ENCODE results near the gene CREB5.

Gene CREB5

DNA sequence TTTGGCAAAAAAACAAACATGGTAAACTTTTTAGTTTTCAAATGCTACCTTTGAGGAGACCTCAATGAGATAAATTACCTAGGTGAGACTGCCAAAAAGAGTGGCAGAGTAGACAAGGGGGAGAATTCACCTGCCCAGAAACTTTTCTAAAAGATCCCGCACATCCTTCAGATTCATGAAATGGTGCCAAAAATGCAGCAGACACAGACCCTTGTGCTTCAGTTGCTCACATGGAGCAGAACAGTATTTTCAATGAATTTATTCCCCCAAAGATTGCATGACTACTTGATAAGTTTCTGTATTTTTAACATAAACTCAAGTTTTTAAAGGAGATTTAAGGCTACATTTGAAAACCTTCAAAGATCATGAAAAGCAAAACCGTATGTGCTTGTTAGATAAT, 275.9 kb downstream of the CREB5 start:
- DNase-seq: no peak

DNA sequence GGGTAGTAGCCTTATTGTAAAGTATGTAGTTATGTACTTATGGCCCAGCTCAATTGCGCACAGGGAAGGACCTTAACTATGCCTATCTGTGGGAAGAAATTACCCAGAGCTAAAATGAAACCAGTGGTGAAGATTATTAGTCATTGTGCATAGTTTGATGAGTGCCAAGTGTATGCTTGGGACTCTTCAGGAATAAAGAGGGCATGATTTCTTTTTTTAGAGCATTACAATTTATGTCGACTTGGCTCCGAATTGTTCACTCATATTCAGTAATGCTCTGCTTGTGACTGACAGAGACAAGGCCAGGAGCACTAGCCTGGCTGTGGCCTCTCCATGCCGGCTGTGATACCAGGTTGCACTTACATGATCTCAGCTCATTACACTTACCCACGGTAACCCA, 276.3 kb downstream of the CREB5 start:
- DNase-seq: peak; percentile 71

DNA sequence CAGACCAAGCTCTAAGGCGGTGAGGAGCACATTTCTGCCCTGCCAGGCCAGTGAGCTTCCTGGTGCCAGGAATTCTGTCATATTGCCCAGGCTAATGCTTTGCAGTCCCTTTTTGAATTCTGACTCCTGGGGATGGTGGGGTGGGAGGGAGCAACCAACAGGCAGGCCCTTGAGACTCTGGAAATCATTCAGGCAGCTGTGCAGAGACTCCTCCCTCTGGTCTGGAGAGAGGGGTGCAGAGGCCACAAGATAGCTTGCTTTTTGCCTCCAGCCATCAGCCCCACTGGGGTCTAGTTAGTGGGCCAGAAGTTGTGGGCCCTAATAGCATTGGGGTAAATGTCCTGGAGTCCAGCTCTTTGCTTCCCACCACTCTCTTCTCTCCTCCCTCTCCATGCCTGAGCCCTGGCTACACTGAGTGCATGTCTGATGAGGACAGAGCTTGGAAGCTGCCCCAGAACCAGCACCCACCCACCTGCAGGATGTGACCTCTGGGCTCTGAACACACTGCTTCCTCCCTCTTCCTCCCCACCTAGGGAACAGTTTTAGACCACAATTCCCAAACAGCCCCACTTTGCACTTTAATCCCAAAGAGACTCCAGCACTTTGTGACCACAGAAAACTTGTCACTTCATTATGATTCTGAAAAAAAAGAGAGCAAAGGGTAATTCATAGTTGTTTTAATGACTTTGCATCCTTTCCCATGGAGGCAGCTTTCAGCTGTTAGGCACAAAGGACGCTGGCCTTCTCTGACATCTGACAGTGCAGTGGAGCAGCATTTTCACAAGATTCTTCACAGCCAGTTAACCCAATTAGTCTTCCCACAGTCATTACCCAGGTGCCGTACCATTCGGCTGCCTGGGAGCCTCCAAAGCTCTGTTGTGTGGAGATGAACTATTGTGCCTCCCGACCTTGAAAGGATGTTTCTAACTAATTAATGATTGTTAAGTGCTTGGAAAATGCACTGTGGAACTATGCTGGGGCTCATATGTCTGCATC, 283.3 kb downstream of the CREB5 start:
- no peak for DNase-seq

DNA sequence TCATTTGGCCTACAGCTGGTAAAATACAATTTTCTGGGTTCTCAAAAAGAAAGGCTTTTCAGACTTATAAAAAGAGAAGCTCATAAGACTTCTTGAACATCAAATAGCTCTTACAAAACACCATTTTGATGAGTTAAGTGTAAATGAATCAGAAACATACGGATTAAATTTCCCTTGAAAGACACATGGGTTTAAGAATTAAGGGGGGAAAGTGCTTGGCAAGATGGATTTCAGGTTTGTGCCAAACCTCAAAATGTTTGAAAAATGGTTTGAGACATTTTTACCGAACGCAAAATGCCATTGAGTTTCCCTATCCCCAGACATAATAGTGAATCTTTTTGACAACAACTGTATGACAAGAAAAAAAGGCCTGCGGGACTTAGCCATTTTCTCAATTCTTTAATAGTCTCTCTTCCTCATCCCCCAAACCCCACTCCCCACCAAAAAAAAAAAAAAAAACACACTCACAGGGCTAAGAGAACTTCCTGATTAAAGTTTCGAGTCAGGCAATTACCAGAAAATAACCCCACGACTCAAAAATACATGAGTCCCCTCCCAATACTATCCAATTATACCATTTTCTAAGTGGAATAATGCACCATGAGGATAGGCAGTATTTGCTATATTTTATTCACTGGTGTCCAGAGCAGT, 285.7 kb downstream of the CREB5 start:
- DNase-seq: peak; percentile 74

DNA sequence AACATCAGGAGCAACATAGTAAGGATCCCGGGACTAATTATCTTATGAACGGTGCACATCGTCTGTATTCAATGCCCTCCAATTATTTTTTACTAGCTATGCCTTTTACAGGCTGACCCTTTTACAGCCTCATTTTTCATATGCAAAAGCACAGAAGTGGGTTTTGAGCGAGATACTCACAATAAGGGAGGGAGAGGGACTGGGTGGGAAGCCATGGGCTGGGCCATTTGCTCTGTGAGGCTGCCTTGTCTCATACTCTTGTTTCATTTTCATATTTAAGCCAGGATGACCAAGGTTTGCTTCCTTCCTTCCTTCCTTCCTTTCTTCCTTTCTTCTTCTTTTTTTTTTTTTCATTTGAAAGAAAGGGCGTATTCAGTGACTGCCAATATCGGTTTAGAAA, 286.5 kb downstream of the CREB5 start:
- no peak for DNase-seq

DNA sequence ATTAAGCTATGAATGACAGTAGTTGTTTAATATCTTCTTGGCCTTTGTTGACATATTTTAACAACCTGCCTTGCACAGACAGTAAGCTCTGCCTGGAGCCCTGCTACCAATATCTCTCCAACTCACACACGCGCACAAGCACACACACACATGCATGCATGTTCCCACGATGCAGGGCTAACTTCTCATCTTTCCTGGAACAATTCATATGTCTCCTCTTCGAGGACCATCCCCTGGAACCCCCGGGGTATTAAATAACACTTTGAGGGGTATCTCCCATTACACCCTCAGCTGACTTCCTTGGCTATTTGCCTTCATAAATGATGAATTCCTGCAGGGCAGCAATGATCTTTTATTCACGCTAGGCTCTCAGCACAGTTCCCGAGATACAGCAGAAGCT, 287.8 kb downstream of the CREB5 start:
- no peak for DNase-seq

DNA sequence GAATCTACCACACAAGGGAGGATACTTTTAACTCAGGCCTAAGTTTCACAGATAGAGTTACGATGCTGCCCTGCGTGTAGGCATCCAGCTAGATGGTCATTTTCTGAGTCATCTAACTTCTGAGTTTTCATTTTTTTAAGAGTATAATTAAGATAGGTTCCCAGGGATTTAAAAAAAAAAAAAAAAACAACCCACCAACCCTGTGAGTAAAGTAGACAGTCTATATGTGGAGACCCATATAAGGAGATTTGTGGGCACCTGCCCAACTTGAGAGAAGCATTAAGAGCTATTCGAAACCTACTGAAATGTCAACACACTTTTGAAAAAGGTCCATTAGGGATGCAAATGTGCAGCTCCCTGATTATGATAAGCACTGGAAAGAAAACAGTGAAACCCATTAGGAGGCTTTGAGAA, 288.5 kb downstream of the CREB5 start:
- peak; percentile 79 for DNase-seq

DNA sequence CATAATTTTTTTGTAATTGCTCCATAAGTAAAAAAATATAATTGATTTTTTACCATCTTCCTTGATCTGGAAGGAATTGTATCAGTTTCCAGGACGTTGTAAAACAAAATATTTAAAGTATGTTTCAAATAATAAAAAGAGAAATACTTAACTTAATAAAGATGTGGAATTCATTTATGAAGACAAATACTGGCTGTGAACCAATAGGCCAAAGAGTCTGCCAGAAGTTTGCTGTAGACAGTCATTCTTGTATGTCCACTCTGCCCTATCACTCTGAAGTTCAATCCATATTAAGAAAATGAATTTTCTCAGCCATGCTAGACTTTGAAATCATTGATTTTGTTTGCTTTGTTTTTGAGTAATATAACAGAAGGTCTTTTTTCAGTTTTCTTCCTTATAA, 289.4 kb downstream of the CREB5 start:
- peak; percentile 71 for DNase-seq

DNA sequence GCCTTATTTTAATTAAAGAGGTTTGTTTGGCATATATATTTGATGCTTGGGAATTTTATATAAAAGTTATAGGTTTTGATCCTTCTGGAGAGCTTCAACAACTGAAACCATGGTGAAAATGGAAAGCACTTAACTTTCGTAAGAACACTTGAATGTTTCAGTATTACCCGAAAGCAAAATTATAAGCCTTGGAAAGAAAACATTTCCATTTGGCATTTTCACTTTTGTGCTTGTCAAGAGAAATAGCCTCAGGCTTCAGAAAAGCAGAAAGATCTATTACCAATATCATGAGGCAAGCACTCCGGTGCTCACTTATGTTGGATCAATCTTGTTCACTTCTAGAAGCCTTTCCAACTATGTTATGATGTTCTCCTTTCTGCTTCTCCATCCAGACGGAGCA, 289.9 kb downstream of the CREB5 start:
- no peak for DNase-seq

DNA sequence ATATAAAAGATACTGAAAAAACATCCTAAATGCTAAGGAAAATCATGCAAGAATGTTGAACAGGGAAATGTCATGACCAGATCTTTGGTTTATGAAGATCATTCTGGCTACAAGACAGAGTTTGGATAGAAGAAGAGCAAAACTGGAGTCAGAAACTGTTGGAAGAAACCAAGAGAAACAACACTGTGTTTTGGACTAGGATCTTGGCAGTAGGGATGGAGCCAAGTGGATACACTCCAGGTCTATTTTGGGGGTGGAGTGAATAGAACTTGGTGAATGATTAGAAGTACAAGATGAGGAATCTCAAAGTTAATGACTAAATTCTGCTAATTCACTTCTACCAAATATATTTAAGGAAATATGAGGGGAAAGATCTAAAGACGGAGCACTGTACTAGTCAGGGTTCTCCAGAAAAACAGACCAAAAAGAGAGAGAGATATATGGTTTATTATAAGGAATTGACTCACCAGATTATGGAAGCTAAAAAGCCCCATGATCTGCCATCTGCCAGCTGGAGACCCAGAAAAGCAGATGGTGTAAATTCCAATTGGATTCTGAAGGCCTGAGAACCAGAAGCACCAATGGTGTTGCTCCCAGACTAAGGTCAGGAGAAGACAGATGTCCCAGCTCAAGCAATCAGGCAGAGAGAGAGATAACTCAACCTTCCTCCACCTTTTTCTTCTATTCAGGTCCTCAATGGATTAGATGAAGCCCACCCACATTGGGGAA, 290.9 kb downstream of the CREB5 start:
- no peak for DNase-seq

DNA sequence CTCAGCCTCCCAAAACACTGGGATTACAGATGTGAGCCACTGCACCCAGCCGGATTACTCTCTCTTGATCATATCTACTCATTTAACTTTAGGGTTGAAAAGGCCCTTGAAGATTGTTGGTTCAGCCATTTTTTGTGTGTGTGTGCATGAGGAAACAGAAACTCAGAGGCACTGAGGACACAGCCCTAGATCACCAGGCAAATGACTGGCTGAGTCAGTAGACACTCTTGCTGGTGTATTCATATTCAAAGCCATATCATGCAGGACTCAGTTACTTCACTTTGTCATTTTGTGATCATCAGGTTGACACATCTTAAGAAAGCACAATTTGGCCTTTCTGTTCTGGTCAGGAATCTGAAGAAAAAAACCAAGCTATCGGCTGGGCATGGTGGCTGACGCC, 292.4 kb downstream of the CREB5 start:
- DNase-seq: no peak

DNA sequence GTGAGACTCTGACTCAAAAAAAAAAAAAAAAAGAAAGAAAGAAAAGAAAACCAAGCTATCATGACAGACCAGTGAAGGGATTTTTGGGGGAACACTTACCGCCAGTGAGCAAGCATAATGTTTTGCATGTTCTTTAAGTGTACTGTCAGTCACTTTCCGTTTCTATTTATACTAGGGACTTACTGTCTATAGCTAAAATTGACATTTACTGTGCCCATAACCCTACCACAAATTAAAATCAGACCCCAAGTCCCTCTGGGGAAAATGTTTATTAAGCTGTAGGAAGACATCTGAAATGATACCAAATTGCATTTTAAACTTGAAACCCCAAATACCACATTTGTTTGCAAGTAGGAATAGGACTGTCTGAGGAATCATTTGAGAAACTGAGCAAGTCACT, 293.0 kb downstream of the CREB5 start:
- DNase-seq: no peak

DNA sequence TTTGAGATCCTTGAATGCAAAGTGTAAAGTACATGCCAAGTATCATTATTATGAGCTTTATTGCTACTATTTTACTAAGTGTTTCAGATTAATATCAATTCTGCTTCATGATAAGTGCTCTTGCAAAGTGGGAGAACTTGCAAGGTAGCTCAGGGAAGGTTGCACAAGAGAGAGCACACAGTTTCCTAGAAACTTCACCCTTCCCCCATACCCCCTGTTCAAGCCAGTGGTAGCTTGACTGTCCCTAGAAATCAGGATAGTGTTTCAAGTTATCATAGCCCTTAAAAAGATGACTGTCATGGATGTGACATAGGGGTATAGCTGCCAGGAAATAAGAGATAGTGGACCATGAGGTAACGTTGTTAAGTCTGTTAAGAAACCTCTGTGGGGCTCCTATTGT, 294.3 kb downstream of the CREB5 start:
- no peak for DNase-seq

DNA sequence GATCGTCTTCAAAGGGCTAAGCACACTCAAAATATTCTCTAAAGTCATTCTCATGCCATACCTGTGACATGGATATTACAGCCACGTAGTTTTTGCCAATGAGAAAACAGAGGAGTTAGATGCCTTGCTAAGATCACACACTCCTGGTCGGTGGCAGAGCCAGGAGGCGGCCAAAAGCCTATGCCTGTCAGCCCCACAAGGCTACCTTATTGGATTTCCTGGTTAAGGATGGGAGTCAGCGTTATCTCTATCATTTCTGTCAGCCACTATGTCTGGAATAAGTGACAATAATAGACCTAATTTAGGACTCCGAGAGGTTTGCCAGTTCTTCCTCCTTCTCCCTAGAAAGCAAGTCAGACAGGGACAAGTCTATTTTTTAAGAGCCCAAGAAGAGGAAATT, 295.0 kb downstream of the CREB5 start:
- DNase-seq: no peak

DNA sequence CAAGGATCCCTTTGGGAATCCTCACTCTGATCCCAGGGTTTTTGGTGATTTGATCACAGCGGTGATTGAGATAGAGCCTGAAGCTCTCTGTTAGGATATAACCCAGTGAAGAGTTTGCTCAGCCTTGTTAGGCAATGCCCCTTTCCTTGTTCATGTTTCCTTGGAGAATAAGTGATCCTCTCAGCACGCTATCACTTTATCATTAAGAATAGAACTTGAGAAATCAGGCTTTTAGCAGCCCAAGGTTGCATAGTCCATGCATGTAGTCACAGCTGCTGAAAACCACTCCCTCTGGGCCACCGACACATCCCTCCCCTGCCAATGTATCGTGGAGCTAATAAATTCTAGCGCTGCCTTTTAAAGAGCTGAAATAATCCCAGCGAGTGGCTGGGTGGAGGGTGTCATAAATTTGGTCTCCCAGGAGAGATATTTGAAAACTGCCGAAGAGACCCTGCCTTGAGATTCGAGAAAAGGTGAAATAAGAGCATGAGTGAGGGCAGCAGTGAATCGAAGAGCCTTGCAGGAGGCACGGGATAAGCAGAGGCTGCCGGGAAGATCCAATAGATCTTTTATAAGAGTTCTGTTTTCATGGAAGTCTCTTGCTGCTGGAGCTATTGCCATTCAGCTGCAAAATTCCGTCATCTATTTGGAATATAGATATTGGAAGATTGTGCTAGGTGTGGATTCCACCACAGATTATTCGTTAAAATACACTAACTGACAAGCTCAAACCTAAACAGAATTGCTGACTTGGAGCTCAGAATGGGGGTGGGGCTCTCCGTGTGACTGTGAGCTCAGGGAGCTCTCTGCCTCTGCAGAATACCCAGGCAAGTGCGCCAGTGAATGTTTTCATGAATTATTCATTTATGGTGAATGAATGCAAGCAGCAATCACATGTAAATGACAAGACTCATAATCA, 296.0 kb downstream of the CREB5 start:
- DNase-seq: peak; percentile 52

DNA sequence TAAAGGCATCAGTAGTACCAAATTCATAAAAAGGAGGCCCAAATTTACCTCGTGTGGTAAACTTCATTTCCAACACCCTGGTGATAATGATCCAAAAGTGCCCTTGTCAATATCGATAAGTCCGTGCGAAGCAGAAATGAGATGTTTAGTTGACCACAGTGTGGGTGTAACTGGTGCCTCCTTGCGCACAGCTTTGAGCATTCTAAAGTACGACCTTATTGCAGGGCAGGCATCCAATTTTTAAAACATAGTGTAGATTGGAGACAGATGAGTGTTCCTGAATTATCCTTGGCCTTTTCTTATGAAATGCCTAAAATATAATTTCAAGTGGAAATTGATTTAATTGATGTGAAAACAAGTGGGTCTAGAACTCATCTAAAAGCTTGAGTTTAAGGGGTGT, 297.4 kb downstream of the CREB5 start:
- no peak for DNase-seq

DNA sequence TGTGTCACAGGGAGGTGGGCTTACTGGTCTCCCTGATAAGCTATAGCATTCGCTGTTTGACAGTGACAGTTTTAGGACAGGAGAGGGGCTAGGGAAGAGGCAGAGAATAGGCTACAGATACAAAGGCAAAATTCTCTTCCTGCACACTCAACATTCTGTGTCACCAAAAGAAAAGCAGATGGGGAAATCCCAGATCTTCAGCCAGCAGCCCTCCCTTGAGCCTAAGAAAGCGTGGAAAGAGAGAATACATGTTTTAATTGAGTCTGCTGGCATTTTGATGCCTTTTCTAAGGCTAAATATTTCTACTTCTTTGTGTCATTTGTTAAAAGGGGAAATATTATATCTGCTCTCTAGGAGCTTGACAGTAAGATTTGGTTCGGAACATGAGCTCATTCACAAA, 298.8 kb downstream of the CREB5 start:
- no peak for DNase-seq

DNA sequence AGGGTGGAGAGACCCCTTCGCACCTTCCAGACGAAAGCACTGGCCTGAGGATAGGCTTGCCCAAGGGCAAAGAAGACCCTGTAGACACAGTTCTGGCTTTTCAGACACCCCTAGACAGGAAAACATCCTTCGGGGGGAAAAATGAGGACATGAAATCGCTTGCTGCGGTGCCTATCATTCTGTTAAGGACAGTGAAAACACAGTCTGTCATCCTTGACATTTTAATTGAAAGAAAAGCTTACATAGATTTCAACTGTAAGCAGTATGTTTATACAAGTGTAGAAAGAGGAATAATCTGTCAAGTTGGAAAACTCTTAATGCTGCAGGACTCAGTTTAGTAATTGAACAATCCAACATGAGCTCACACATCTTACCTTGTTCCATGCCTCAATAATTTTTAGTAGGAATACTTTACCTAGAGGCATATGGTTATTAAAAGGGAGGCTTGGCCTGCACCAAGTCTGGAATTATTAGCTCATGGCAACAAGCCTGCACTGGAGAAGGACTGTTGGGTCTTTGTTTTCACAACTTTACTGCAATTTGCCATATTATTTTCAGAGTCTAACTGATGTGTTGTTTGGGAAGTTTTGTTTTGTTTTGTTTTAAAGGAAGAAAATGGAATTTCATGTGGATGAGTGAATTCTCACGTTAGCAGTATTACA, 302.3 kb downstream of the CREB5 start:
- DNase-seq: no peak

DNA sequence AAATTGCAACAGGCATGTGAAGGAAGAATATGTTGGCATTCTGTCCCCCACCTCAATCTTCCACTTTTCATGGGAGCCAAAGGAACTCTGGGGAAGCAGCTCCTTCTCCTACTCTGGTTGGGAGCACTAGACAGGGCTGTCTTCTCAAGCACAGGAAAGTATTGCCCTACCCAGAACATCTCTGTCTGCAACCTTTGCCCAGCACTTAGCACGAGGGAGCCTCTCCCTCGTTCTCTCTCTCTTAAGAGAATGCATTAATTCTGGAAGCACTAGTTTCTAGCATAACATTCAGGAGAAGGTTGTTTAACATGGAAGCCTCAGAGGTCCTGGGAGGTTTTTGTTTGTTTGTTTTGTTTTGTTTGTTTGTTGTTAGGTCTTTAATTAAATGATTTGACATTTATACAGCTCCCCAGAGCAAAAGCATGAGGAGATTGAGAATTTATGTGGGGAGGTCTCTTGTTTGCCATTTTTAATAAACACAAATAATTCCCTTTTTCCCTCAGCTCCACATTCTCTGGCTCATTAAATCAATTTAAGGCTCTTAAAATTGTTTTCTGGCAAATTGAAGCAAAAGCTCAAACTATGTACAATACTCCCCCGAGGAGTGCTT, 305.2 kb downstream of the CREB5 start:
- DNase-seq: no peak

DNA sequence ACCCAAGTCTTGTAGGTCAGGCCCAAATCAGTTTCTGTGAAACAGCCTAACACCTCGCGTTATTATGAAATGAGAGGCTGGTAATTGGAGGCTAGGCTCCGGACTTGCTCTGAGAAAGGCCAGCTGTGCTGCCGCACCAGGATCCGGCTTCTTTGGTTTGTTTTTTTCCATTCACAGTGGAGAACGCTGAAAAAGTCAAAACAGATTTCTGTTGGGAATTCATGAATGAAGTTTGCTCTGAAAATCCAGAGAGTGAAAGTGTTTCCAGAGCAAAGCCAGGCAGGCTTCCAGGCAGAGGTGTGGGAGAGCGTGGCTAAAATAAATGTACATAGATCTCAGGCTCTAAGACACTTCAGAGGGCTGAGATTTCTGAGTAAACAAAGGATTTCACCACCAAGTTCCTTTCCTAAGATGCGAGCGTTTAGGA, 305.8 kb downstream of the CREB5 start:
- no peak for DNase-seq

DNA sequence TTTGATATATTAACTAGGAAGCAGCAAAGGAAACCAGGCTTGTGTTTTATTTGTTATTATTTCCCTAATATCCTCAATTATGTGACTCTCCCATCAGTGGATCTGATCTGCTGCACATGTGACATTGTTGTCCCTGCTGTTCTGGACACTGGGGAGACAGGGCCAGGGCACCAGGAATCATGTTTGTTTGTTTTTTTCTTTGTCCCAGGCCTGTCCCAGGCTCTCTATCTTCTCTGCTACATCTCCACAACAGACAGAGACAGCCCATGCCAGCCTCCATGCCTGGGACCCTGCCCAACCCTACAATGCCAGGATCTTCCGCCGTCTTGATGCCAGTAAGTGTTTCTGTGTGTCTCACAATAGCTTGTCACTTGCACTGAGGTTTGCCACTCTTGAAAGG, 306.2 kb downstream of the CREB5 start:
- DNase-seq: no peak

Data from fibroblast of skin of scalp (primary cell).